ENCODE results near the gene PID1. TPM values are rescaled to one million over a fixed set of nuclear protein-coding genes. Genes with fewer than 3 reads are reported as not detected.

PID1 gene
- total RNA-seq, 4 donors from 2014 or later = 1.0 to 33.0 (median 8.4) TPM

GRCh38 chr2:229181641-229182040 is 89.4 kb downstream of the PID1 start:
- Histone ChIP-seq H3K9me3 (peaks cover 0 to 6% (median 0%) of the 10 kb centered on the region in 3 donors), H3K27me3 (no peaks in the 10 kb centered on the region), H3K4me3 (no peak overlapping the region), H3K4me1 (no peaks in the 10 kb centered on the region), H3K36me3 (no peaks in the 10 kb centered on the region), H3K27ac (no peak overlapping the region)
- intact Hi-C loops (cut with DNase I) = no loop called here
- TF ChIP-seq CTCF (IDR thresholded peaks at IDR 0.05) (no peak), POLR2A (IDR thresholded peaks at IDR 0.05) (no peak)
- DNase-seq = no peak

- WGBS, 2 donors = 93 to 96% methylated on average over 12 to 25 of the region's 26 CpGs
- no peak overlapping the region for H3K4me3 ChIP-seq
- no peaks in the 10 kb centered on the region for H3K4me1 ChIP-seq
- intact Hi-C loops (cut with DNase I) = no loop called here
- H3K9me3 ChIP-seq = no peaks in the 10 kb centered on the region
- no peaks in the 10 kb centered on the region for H3K27me3 ChIP-seq
- no peak for DNase-seq
- H3K36me3 ChIP-seq = no peaks in the 10 kb centered on the region
- TF ChIP-seq POLR2A (IDR thresholded peaks at IDR 0.05) = no peak
- no peak for TF ChIP-seq CTCF (IDR thresholded peaks at IDR 0.05)
- no peak overlapping the region for H3K27ac ChIP-seq
Observed at GRCh38 chr2:229180658-229181057, 90.4 kb downstream of the PID1 start.

GRCh38 chr2:229179628-229180027 is 91.5 kb downstream of the PID1 start:
- Histone ChIP-seq H3K27me3 (no peaks in the 10 kb centered on the region), H3K36me3 (no peaks in the 10 kb centered on the region), H3K4me3 (no peak overlapping the region), H3K27ac (no peak overlapping the region), H3K4me1 (no peaks in the 10 kb centered on the region), H3K9me3 (no peaks in the 10 kb centered on the region)
- no peak for DNase-seq
- TF ChIP-seq CTCF (IDR thresholded peaks at IDR 0.05) (no peak), POLR2A (IDR thresholded peaks at IDR 0.05) (no peak)
- intact Hi-C loops (cut with DNase I) = no loop called here
- 49 to 51% methylated on average over 4 of the region's 4 CpGs for WGBS, 2 donors

- WGBS, 2 donors = 76 to 80% methylated on average over 5 of the region's 5 CpGs
- no peaks in the 10 kb centered on the region for H3K27me3 ChIP-seq
- H3K4me1 ChIP-seq = no peaks in the 10 kb centered on the region
- no peaks in the 10 kb centered on the region for H3K9me3 ChIP-seq
- H3K36me3 ChIP-seq = no peaks in the 10 kb centered on the region
- no peak for TF ChIP-seq POLR2A (IDR thresholded peaks at IDR 0.05)
- TF ChIP-seq CTCF (IDR thresholded peaks at IDR 0.05) = no peak
- intact Hi-C loops (cut with DNase I) = no loop called here
- no peak overlapping the region for H3K4me3 ChIP-seq
- no peak for DNase-seq
- H3K27ac ChIP-seq = no peak overlapping the region
Observed at GRCh38 chr2:229178706-229179105, 92.4 kb downstream of the PID1 start.

- no peaks in the 10 kb centered on the region for H3K4me1 ChIP-seq
- H3K36me3 ChIP-seq = no peaks in the 10 kb centered on the region
- WGBS, 2 donors = 72 to 85% methylated on average over 3 of the region's 3 CpGs
- H3K27ac ChIP-seq = no peak overlapping the region
- no peak overlapping the region for H3K4me3 ChIP-seq
- no peaks in the 10 kb centered on the region for H3K27me3 ChIP-seq
- no peak for DNase-seq
- TF ChIP-seq CTCF (IDR thresholded peaks at IDR 0.05) (no peak), POLR2A (IDR thresholded peaks at IDR 0.05) (no peak)
- intact Hi-C loops (cut with DNase I) = no loop called here
- no peaks in the 10 kb centered on the region for H3K9me3 ChIP-seq
Observed at GRCh38 chr2:229178117-229178516, 93.0 kb downstream of the PID1 start.

Data from esophagus squamous epithelium (tissue), 5 donors.